ENCODE data around the gene HEMGN.
"Not testable (repeated sequence)": the region's sequence is repeated elsewhere in the genome, so short reads cannot be mapped to it uniquely, and the experiment has no call there.

HEMGN gene

DNA sequence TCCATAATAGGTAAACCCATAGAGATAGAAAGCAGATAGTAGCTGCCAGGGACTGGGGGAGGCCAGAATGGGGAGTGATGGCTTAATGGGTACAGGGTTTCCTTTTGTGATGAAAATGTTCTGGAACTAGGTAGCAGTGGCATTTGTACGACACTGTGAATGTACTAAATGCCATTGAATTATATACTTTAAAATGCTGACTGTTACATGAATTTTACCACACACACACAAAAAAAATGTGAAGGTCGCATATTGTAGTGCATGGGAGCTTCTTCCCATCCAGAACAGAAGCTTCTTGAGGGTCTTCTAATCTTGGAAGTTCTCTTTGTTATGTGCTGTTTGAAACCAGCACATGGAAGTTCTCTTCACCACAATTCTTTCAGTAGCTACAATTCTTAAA is 25.3 kb upstream of the HEMGN start:
- no peak for DNase-seq (ENCODE audit: low read depth in 2 of 2)

- DNase-seq (ENCODE audit: low read depth in 2 of 2) = no peak
These were observed 24.6 kb upstream of the HEMGN start for GRCh38 chr9:97962575-97962974.

DNA sequence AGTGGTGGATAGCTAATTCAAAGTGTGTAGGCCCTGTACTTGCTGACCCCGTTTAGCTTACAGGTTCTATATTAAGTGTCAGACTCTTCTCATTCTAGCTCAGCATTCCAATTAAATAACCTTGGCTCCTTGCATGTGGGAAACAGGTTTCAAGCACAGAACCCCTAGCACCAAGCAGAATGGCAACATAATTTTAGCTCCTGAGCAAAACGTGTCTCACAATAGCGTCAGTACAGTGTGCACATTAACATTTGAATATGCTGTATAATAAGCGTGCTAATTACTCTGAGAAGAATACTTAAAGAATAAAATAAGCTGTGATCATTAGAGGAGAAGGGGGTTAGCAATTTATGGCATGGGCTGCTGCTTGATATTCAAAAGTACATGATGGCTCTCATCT is 24.2 kb upstream of the HEMGN start:
- DNase-seq (ENCODE audit: low read depth in 2 of 2) = no peak

DNA sequence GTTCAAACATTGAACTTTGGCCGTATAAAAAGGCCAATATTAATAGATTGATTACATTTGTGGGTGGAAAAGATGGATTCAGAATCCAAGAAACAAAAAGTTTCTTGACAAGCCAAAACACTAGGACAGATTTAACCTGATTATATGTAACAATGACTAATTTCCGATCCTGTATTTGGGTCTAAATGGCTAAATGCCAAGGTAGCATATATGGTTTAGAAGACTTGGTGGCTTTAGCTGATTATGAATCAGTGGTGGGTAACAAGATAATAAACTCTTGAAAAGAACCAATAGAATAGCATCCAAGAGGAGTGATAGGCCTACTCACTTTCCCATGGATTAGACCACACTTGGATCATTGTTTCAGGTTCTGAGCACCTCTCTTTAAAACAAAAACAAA is 23.4 kb upstream of the HEMGN start:
- DNase-seq (ENCODE audit: low read depth in 2 of 2) = no peak

- DNase-seq (ENCODE audit: low read depth in 2 of 2) = not testable (repeated sequence)
These were observed 22.8 kb upstream of the HEMGN start for GRCh38 chr9:97960678-97961328.

DNA sequence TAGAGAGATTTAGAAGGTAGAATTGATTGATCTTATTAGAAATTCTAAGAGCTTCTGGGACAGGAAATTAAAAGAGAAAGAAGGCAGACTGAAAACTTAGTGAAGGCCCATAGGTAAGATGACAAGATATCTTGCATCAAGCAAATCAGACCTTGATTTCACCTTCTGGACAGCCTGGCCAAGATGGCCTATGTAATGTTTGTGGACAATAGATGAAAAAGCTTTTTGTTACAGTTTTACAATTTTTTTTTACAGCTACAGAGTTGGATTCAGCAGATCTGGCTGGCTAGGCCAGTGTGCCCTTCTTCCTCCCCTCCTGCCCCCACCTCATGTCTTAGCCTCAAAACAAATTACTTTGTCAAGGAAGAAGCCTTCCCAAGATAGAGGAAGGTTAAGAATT is 21.6 kb upstream of the HEMGN start:
- no peak for DNase-seq (ENCODE audit: low read depth in 2 of 2)

DNA sequence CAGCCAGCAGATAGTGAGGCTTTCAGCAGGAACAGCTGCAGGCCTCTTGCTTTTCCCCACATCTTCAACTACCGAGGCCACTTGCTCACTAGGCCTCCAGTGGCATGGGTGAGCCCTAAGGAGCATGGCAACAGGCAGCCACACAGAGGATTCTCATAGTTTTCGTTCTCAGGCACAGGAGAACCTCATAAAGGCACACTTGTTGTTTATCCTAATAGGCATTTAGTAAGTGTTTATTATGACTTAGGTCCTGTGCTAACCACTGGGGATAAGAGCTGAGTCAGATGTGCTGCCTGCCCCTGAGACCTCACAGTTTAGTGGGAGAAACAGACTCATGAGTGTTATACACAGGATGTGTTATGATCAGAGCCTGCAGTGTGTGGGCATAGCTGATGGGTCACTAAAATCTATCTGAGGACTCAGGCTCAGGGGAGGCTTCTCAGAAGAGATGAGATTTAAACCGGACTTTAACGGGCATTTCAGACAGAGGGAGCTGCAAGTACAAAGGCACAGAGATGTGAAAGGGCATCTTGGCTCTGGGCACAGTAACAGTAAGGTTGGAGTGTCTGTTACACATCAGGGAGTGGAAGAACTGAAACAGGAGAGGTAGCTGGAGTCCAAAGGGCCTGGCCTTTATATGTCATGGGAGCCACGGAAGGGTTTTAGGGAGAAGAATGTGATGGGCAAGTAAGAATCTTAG is 21.0 kb upstream of the HEMGN start:
- DNase-seq (ENCODE audit: low read depth in 2 of 2) = no peak

GRCh38 chr9:97956331-97956730 is 18.4 kb upstream of the HEMGN start:
- DNase-seq (ENCODE audit: low read depth in 2 of 2) = no peak

GRCh38 chr9:97954550-97954989 is 16.6 kb upstream of the HEMGN start:
- DNase-seq (ENCODE audit: low read depth in 2 of 2) = peak; percentile 9 to 29

DNA sequence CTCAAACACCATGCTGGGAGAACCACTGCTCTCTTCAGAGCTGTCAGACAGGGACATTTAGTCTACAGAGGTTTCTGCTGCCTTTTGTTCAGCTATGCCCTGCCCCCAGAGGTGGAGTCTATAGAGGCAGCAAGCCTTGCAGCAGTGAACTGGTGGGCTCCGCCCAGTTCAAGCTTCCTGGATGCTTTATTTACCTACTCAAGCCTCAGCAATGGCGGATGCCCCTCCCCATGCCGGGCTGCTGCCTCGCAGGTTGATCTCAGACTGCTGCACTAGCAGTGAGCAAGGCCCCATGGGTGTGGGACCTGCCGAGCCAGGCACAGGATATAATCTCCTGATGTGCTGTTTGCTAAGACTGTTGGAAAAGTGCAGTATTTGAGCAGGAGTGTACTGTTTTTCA is 12.9 kb upstream of the HEMGN start:
- not testable (repeated sequence) for DNase-seq (ENCODE audit: low read depth in 2 of 2)

DNA sequence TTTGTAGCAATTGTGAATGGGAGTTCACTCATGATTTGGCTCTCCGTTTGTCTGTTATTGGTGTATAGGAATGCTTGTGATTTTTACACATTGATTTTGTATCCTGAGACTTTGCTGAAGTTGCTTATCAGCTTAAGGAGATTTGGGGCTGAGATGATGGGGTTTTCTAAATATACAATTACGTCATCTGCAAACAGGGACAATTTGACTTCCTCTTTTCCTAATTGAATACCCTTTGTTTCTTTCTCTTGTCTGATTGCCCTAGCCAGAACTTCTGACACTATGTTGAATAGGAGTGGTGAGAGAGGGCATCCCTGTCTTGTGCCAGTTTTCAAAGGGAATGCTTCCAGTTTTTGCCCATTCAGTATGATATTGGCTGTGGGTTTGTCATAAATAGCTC is 9.1 kb upstream of the HEMGN start:
- DNase-seq (ENCODE audit: low read depth in 2 of 2) = not testable (repeated sequence)

GRCh38 chr9:97945470-97945869 is 7.5 kb upstream of the HEMGN start:
- DNase-seq (ENCODE audit: low read depth in 2 of 2) = not testable (repeated sequence)

- no peak for DNase-seq (ENCODE audit: low read depth in 2 of 2)
These were observed 6.6 kb upstream of the HEMGN start for GRCh38 chr9:97944612-97945011.

- DNase-seq (ENCODE audit: low read depth in 2 of 2) = no peak
These were observed 5.4 kb upstream of the HEMGN start for GRCh38 chr9:97943308-97943855.

DNA sequence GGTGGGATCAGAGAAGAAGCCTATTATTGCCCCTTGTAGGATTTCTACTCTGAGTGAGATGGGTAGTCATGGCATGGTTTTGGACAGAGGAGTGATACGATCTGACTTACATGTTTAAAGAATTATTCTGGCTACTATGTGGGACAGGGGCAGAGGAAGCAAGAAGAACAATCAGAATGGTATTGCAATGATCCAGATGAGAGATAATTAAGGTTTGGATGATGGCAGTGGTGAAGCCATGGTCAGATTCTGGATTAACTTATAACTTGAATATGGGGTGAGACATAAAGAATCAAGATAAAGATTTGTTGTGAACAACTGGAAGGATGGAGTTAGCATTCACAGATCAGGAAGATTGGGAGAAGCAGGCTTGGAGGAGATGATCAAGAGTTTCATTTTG is 3.4 kb upstream of the HEMGN start:
- DNase-seq (ENCODE audit: low read depth in 2 of 2) = no peak

- DNase-seq (ENCODE audit: low read depth in 2 of 2) = no peak
These were observed 2.8 kb upstream of the HEMGN start for GRCh38 chr9:97940741-97941140.

DNA sequence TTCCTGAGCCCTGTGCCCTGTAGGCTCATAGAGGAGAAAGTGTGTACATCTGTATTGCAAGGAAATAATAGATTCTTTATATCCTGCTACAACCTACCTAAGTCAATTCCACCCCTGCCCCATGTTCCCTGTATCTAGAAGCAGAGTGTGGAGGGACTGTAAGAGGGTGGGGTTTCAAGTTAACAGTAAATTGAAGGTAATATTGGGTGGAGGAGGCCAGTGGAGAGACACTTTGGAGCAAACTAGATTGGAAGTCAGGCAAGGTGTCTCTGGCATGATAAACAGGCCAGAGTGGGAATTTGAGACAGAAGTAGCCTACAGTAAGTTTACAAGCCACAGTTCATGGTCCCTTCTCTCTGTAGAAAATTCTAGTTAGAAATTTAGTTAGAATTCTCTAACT is 2.3 kb upstream of the HEMGN start:
- no peak for DNase-seq (ENCODE audit: low read depth in 2 of 2)

GRCh38 chr9:97936998-97937397 is 974 bp downstream of the HEMGN start:
- DNase-seq (ENCODE audit: low read depth in 2 of 2) = no peak

DNA sequence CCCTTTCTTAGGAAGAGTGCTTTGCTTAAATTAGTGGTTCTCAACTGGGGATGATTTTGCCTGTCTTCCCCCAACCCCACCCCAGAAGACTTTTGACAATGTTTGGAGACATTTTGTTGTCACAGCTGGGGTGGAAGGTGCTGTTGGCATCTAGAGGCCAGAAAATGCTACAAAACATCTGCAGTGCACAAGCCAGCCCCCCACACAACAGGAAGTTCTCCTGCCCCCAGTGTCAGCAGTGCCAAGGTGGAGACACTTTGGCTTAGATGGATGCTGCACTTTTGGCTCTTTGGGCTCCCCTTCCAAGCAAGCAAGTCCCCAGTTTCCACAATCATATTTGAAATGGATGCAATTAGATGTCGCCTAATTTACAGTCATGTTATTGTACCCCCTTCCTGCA is 2.7 kb downstream of the HEMGN start:
- no peak for DNase-seq (ENCODE audit: low read depth in 2 of 2)

- DNase-seq (ENCODE audit: low read depth in 2 of 2) = no peak
These were observed 3.5 kb downstream of the HEMGN start for GRCh38 chr9:97934321-97935115.

GRCh38 chr9:97933297-97933998 is 4.5 kb downstream of the HEMGN start:
- DNase-seq (ENCODE audit: low read depth in 2 of 2) = no peak

GRCh38 chr9:97930972-97931371 is 7.0 kb downstream of the HEMGN start:
- DNase-seq (ENCODE audit: low read depth in 2 of 2) = no peak
